Peyer's patch (tissue), 4 donors: ENCODE data around the gene HRG. TPM values are rescaled to one million over a fixed set of nuclear protein-coding genes. Genes with fewer than 3 reads are reported as not detected.

Source experiments
- DNase-seq, 3 donors: peaks; one replicate each; pipeline ENCODE4 v3.0.0-alpha.2; 2017 to 2019
- H3K27ac ChIP-seq, 4 donors: fragments of 200-600 bp; sonication (generic); one replicate each; pipeline ENCODE4 v1.5.1; 2016 to 2019
- H3K27me3 ChIP-seq, 2 donors: fragments of 200-600 bp; sonication (generic); one replicate each; pipeline ENCODE4 v1.5.1; 2019
- H3K36me3 ChIP-seq, 3 donors: fragments of 200-600 bp; sonication (generic); one replicate each; pipeline ENCODE4 v1.5.1; 2016 to 2019
- H3K4me1 ChIP-seq, 4 donors: fragments of 200-600 bp; sonication (generic); one replicate each; pipeline ENCODE4 v1.5.1; 2016 to 2019
- H3K4me3 ChIP-seq, 4 donors: fragments of 200-600 bp; sonication (generic); 1 replicate in 3 of 4; 2 replicates in 1 of 4; pipeline ENCODE4 v1.5.1; 2016 to 2019; ENCODE audit warnings: mild to moderate bottlenecking in 1 of 4
- H3K9me3 ChIP-seq, 4 donors: fragments of 200-600 bp; sonication (generic); one replicate each; pipeline ENCODE4 v1.5.1; 2016 to 2019; ENCODE audit warnings: mild to moderate bottlenecking in 1 of 4
- POLR2A ChIP-seq, 2 donors: fragments of 450-650 bp; IDR thresholded peaks; one replicate each; pipeline ENCODE4 v1.5.1; 2017; ENCODE audit warnings: antibody characterized with exemption in 2 of 2, mild to moderate bottlenecking in 2 of 2, moderate library complexity in 2 of 2
- total RNA-seq, 4 donors: library from RNA; depleted of rRNA; stranded (reverse); fragments of >200 nt; gene quantifications; one replicate each; pipeline ENCODE4 v1.1.0, GENCODE V29; 2016
- TF ChIP-seq, protein P1 (sequence below), 6 experiments: fragments of 450-650 bp in 4 of 6; fragments of 200-600 bp in 2 of 6; sonication (generic) in 1 of 6; IDR thresholded peaks; one replicate each; pipeline ENCODE4 v1.5.1; 2017 to 2019; ENCODE audit warnings: antibody characterized with exemption in 6 of 6, mild to moderate bottlenecking in 3 of 6, moderate library complexity in 1 of 6

HRG gene
- total RNA-seq, 4 donors from 2014 or later, result not detected

DNA sequence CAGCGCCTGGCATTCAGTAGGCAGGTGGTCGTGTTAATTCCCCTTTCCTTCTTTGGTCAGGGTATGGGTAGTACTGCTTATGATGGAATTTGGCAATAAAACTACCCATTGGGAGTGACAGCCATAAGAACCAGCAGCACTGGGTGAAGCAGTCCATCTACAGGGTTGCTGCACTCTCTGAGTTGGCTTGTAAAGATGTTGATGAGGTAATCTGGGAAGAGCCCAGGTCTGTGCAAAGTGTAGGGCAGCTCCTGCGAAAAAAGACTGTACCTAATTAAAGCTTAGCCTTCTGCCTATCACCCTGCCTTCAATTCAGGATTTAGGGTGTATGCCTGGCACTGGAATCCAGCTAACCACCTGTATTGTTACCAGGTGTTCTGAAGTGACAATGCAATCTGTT lies 30.3 kb upstream of the HRG start:
- H3K36me3 ChIP-seq, result no peaks in the 10 kb centered on the region
- no peak for TF ChIP-seq POLR2A (IDR thresholded peaks at IDR 0.05)
- TF ChIP-seq, protein P1, sequence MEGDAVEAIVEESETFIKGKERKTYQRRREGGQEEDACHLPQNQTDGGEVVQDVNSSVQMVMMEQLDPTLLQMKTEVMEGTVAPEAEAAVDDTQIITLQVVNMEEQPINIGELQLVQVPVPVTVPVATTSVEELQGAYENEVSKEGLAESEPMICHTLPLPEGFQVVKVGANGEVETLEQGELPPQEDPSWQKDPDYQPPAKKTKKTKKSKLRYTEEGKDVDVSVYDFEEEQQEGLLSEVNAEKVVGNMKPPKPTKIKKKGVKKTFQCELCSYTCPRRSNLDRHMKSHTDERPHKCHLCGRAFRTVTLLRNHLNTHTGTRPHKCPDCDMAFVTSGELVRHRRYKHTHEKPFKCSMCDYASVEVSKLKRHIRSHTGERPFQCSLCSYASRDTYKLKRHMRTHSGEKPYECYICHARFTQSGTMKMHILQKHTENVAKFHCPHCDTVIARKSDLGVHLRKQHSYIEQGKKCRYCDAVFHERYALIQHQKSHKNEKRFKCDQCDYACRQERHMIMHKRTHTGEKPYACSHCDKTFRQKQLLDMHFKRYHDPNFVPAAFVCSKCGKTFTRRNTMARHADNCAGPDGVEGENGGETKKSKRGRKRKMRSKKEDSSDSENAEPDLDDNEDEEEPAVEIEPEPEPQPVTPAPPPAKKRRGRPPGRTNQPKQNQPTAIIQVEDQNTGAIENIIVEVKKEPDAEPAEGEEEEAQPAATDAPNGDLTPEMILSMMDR (IDR thresholded peaks at IDR 0.05), result no peak
- DNase-seq, result no peak
- H3K9me3 ChIP-seq, result no peaks in the 10 kb centered on the region
- no peak overlapping the region for H3K4me3 ChIP-seq
- H3K27ac ChIP-seq, result no peak overlapping the region
- no peaks in the 10 kb centered on the region for H3K27me3 ChIP-seq
- H3K4me1 ChIP-seq, result no peaks in the 10 kb centered on the region

DNA sequence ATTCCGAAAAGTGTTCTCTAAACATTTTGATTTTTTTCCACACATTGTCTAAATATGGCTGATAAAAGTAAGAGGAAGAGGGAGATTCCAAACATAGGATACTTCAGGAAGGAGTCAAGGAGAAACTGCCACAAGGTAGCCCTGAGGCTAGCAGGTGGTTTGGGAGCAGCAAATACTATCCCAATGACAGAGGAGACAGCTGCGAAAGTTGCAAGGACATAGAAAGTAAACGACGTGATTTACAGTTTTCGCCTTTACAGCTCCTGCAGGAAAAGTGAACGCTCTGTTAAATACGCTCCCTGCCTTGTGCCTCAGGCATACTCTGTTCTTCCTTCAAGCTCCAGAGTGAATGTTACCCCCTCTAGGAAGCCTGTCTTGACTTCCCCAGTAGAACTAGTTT lies 29.3 kb upstream of the HRG start:
- no peaks in the 10 kb centered on the region for H3K4me1 ChIP-seq

DNA sequence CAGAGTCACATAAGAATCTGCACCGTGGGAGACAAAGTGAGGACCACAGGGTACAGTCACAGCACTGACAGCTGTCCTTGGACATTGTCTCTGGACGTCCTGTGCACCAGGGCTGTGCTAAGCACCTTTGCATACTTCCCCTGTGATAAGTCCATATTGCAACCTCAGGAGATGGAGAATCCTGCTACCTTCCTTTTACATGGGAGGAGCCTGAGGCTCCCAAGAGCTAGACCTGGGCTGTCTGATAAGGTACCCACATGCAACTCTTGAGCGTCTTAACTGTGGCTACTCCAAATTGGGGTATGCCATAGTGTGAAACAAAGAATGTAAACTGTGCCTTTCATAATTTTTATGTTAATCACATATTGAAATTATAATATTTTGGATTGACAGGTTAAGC lies 28.1 kb upstream of the HRG start:
- TF ChIP-seq, protein P1 (IDR thresholded peaks at IDR 0.05), result no peak
- no peak for TF ChIP-seq POLR2A (IDR thresholded peaks at IDR 0.05)
- no peaks in the 10 kb centered on the region for H3K4me1 ChIP-seq
- H3K27ac ChIP-seq, result no peak overlapping the region
- no peak overlapping the region for H3K4me3 ChIP-seq
- no peaks in the 10 kb centered on the region for H3K27me3 ChIP-seq
- no peaks in the 10 kb centered on the region for H3K36me3 ChIP-seq
- DNase-seq, result no peak
- H3K9me3 ChIP-seq, result no peaks in the 10 kb centered on the region

More for the DNA sequence above, 29.3 kb upstream of the HRG start:
- Histone ChIP-seq H3K27me3 (no peaks in the 10 kb centered on the region), H3K27ac (no peak overlapping the region), H3K36me3 (no peaks in the 10 kb centered on the region), H3K4me3 (no peak overlapping the region), H3K9me3 (no peaks in the 10 kb centered on the region)
- DNase-seq, result no peak
- no peak for TF ChIP-seq POLR2A (IDR thresholded peaks at IDR 0.05)
- TF ChIP-seq, protein P1 (IDR thresholded peaks at IDR 0.05), result no peak

DNA sequence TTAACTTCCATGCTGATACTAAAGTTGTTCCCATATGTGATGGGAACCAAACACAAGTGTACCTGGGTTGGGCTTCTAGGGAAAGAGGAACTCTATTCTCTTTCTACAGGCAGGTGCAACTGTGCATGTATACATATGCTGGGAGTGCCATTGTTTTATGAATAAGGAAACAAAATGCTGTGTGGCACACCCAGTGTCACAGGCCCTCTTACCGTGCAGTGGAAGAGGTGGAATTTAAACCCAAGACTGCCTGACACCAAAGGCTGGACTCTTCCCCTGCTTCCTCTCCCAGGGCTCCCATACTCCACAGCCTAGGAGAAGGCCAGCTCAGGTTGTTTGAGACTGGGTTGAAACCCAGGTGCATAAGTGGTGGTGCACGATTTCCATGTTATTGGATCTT lies 27.6 kb upstream of the HRG start:
- H3K27ac ChIP-seq, result no peak overlapping the region
- no peaks in the 10 kb centered on the region for H3K36me3 ChIP-seq
- no peaks in the 10 kb centered on the region for H3K27me3 ChIP-seq
- no peaks in the 10 kb centered on the region for H3K9me3 ChIP-seq
- TF ChIP-seq, protein P1 (IDR thresholded peaks at IDR 0.05), result no peak
- TF ChIP-seq POLR2A (IDR thresholded peaks at IDR 0.05), result no peak
- DNase-seq, result no peak
- no peaks in the 10 kb centered on the region for H3K4me1 ChIP-seq
- H3K4me3 ChIP-seq, result no peak overlapping the region

DNA sequence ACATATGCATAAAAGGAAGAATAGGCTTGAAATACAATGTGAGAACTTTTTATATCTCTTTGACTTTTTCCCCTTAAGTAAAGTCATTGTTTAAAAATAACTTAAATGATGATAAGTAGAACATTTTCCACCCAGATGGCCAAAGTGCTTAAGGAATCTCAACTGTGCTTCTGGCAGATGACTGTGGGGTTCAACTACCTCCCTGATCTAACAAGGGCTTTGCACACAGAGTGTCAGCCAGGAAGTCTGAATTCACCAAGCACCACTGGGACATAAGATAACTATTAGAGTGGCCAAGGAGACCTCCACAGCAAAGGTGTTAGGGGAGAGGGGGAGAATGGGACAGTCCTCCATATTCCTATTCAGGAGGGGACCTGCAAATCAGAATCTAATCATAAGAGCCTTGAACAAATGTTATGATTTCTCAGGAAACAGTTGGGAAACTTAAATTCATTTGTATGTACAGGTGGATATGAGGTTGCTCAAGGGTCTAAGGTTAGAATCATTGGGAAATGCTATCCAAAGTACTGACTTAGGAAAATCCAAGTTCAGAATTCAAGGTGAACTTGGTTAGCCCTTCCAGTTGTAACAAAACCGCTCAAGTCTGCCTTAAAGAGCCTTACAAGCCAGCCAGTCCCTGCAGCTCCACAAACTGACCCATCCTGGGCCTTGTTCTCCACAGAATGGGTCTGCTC lies 25.9 kb upstream of the HRG start, which contains the start of gene FETUB:
Gene FETUB (plus strand): TSS at position 622 of the 695 bp plus-strand sequence. CDS start 62 bp downstream, at position 684.
- Histone ChIP-seq H3K4me1 (no peaks in the 10 kb centered on the region), H3K4me3 (no peak within 1 kb of the TSS), H3K27ac (no peak within 1 kb of the TSS), H3K36me3 (no peaks in the 10 kb centered on the region), H3K27me3 (no peaks in the 10 kb centered on the region), H3K9me3 (no peaks in the 10 kb centered on the region)
- TF ChIP-seq POLR2A (IDR thresholded peaks at IDR 0.05), result no peak
- TF ChIP-seq, protein P1 (IDR thresholded peaks at IDR 0.05), result no peak
- DNase-seq, result no peak
